Measurements from ENCODE around the gene COQ10A.

GRCh38 chr12:56219840-56220239, 46.9 kb upstream of the COQ10A start:
- TF ChIP-seq CTCF (conservative IDR thresholded peaks at IDR 0.05 in 1 of 2, IDR thresholded peaks at IDR 0.05 in 1 of 2; ENCODE audit: low read depth in 1 of 2, low read length in 2 of 2) = no peak
- TF ChIP-seq EZH2 (IDR thresholded peaks at IDR 0.05; ENCODE audit: low read length, missing control alignments) = no peak
